ENCODE measurements around the gene SLC18A2.

- TF ChIP-seq CTCF (conservative IDR thresholded peaks at IDR 0.05) (no peak), ZFX (IDR thresholded peaks at IDR 0.05) (no peak)
Measured at GRCh38 chr10:117246997-117247671, 6.2 kb downstream of the SLC18A2 start.

All from C4-2B (cell line).